IMR-90 (cell line): ENCODE measurements around the gene DCAF15. TPM values are rescaled to one million over a fixed set of nuclear protein-coding genes. Genes with fewer than 3 reads are reported as not detected.

Experiments used
- ATAC-seq: fragments of 200-7000 bp; cut with Tn5 transposase; 2 replicates; pipeline ENCODE4 v1.9.1; 2020; ENCODE audit warnings: low read depth, mild to moderate bottlenecking, moderate library complexity
- BruUV-seq: library from RNA; stranded (reverse); fragments of 400-500 nt; replicated peaks from 2 replicates; lab custom pipeline; 2021; lab: Mats Ljungman, UMichigan
- CTCF ChIA-PET: fragments of 300-600 bp; formaldehyde crosslinking; extraction: SDS; loops from one replicate; lab custom pipeline; 2021; ENCODE audit warnings: antibody characterized with exemption; lab: Yijun Ruan, JAX
- POLR2A ChIA-PET: fragments of 300-600 bp; sonication (Branson Sonifier 250); formaldehyde crosslinking; loops from one replicate; lab custom pipeline; 2022; ENCODE audit warnings: antibody characterized with exemption; ENCODE audit not compliant: unreplicated experiment; lab: Charles Lee
- DNase-seq: peaks from one replicate; pipeline ENCODE4 v3.0.0; 2013
- H2AFZ ChIP-seq: replicated peaks from 2 replicates; pipeline ENCODE3; 2013; ENCODE audit warnings: low read length, mild to moderate bottlenecking; ENCODE audit not compliant: poor library complexity
- H2AK5ac ChIP-seq: 2 replicates; pipeline ENCODE4 v1.6.1; 2013; ENCODE audit warnings: low read depth, low read length, inconsistent platforms
- H2AK9ac ChIP-seq: replicated peaks from 2 replicates; pipeline ENCODE3; 2013; ENCODE audit warnings: mild to moderate bottlenecking, low read depth, low read length, moderate library complexity; ENCODE audit not compliant: poor library complexity
- H2BK120ac ChIP-seq: 2 replicates; pipeline ENCODE4 v1.6.1; 2013; ENCODE audit warnings: low read depth, low read length, inconsistent platforms
- H2BK15ac ChIP-seq: 3 replicates; pipeline ENCODE4 v1.6.1; 2013; ENCODE audit warnings: low read depth, low read length, inconsistent platforms
- H2BK20ac ChIP-seq: 2 replicates; pipeline ENCODE4 v1.6.1; 2013; ENCODE audit warnings: low read depth, mild to moderate bottlenecking, inconsistent platforms, low read length, moderate library complexity
- H2BK5ac ChIP-seq: 2 replicates; pipeline ENCODE4 v1.6.1; 2013; ENCODE audit warnings: mild to moderate bottlenecking, low read depth, low read length, inconsistent platforms; ENCODE audit not compliant: poor library complexity, severe bottlenecking
- H3K14ac ChIP-seq: replicated peaks from 2 replicates; pipeline ENCODE4 v1.6.1; 2013; ENCODE audit warnings: low read depth, low read length, inconsistent platforms
- H3K18ac ChIP-seq: 2 replicates; pipeline ENCODE4 v1.6.1; 2013; ENCODE audit warnings: low read depth, low read length, control low read depth
- H3K23ac ChIP-seq: 2 replicates; pipeline ENCODE4 v1.6.1; 2013; ENCODE audit warnings: low read depth, low read length, inconsistent platforms
- H3K27ac ChIP-seq: 2 replicates; pipeline ENCODE4 v1.5.1; 2013; ENCODE audit warnings: mild to moderate bottlenecking, control low read depth, low read length; ENCODE audit not compliant: insufficient read depth
- H3K27me3 ChIP-seq: 2 replicates; pipeline ENCODE4 v1.6.1; 2013; ENCODE audit warnings: low read length; ENCODE audit not compliant: control insufficient read depth, insufficient read depth
- H3K36me3 ChIP-seq: 2 replicates; pipeline ENCODE4 v1.6.1; 2013; ENCODE audit warnings: low read length, mixed read lengths; ENCODE audit not compliant: control insufficient read depth, insufficient read depth
- H3K4ac ChIP-seq: 2 replicates; pipeline ENCODE4 v1.6.1; 2013; ENCODE audit warnings: low read depth, low read length, inconsistent platforms
- H3K4me1 ChIP-seq: 2 replicates; pipeline ENCODE4 v1.6.1; 2013; ENCODE audit warnings: low read length, mixed read lengths; ENCODE audit not compliant: control insufficient read depth, insufficient read depth
- H3K4me2 ChIP-seq: 2 replicates; pipeline ENCODE4 v1.6.1; 2013; ENCODE audit warnings: low read depth, mild to moderate bottlenecking, control low read depth, low read length, moderate library complexity
- H3K4me3 ChIP-seq: 2 replicates; pipeline ENCODE4 v1.5.1; 2013; ENCODE audit warnings: low read depth, mild to moderate bottlenecking, control low read depth, low read length, moderate library complexity; ENCODE audit not compliant: insufficient read depth
- H3K56ac ChIP-seq: 2 replicates; pipeline ENCODE4 v1.6.1; 2013; ENCODE audit warnings: low read length, inconsistent platforms; ENCODE audit not compliant: insufficient read depth; ENCODE audit errors: extremely low read depth
- H3K79me1 ChIP-seq, 2 experiments: 2 replicates each; pipeline ENCODE4 v1.6.1; 2013; ENCODE audit warnings: low read length in 2 of 2, inconsistent platforms in 1 of 2, low read depth in 1 of 2
- H3K9ac ChIP-seq: 2 replicates; pipeline ENCODE4 v1.6.1; 2013; ENCODE audit warnings: low read depth, low read length, control low read depth
- H3K9me1 ChIP-seq: 2 replicates; pipeline ENCODE4 v1.6.1; 2013; ENCODE audit warnings: low read length, inconsistent platforms; ENCODE audit not compliant: insufficient read depth
- H3K9me3 ChIP-seq: 2 replicates; pipeline ENCODE4 v1.6.1; 2013; ENCODE audit warnings: low read length; ENCODE audit not compliant: control insufficient read depth, insufficient read depth
- H4K20me1 ChIP-seq: 2 replicates; pipeline ENCODE4 v1.6.1; 2013; ENCODE audit warnings: low read length, inconsistent platforms; ENCODE audit not compliant: insufficient read depth
- H4K5ac ChIP-seq: 2 replicates; pipeline ENCODE4 v1.6.1; 2013; ENCODE audit warnings: mild to moderate bottlenecking, low read depth, low read length, control low read depth
- H4K8ac ChIP-seq, 2 experiments: 2 replicates each; pipeline ENCODE4 v1.6.1; 2013; ENCODE audit warnings: low read depth in 2 of 2, low read length in 2 of 2, control low read depth in 1 of 2, inconsistent platforms in 1 of 2
- H4K91ac ChIP-seq: 2 replicates; pipeline ENCODE4 v1.6.1; 2013; ENCODE audit warnings: low read depth, low read length, inconsistent platforms; ENCODE audit not compliant: insufficient read depth
- BHLHE40 ChIP-seq: fragments of 150-350 bp; IDR thresholded peaks from 2 replicates; pipeline ENCODE4 v1.6.1; 2016; ENCODE audit warnings: mild to moderate bottlenecking, low read depth, low read length
- CEBPB ChIP-seq: IDR thresholded peaks from 2 replicates; pipeline ENCODE4 v1.6.1; 2012; ENCODE audit warnings: low read depth, low read length, improper control_type of control experiment
- FOS ChIP-seq: fragments of 150-350 bp; IDR thresholded peaks from 2 replicates; pipeline ENCODE4 v1.6.1; 2016; ENCODE audit warnings: low read depth, low read length
- POLR2A ChIP-seq: IDR thresholded peaks from 2 replicates; pipeline ENCODE4 v1.6.1; 2012; ENCODE audit warnings: mild to moderate bottlenecking, low read depth, low read length
- RAD21 ChIP-seq: IDR thresholded peaks from 2 replicates; pipeline ENCODE4 v1.6.1; 2012; ENCODE audit warnings: low read length, improper control_type of control experiment
- WGBS, 2 experiments: methylation state at CpG; one replicate each; pipeline versions ENCODE4 v1.1.5 to v1.1.7; 2013; ENCODE audit warnings: missing lambda C conversion rate in 2 of 2; ENCODE audit not compliant: insufficient read length in 1 of 2; ENCODE audit errors: extremely low coverage in 2 of 2; 5-methylcytosine and 5-hydroxymethylcytosine counted together
- dilution Hi-C: fragments of 300-500 bp; cut with HindIII; formaldehyde crosslinking; loops from one replicate; pipeline ENCODE4 v1.14.3; 2018; ENCODE audit warnings: low sequenced_read_pairs; ENCODE audit not compliant: unreplicated experiment
- in situ Hi-C: fragments of 300-500 bp; cut with MboI; formaldehyde crosslinking; loops from 3 replicates; pipeline ENCODE4 v1.14.3; 2019; ENCODE audit warnings: low sequenced_read_pairs, inconsistent platforms, mixed read lengths
- intact Hi-C: fragments of 100-400 bp; cut with micrococcal nuclease; formaldehyde crosslinking; loops from 2 replicates; pipeline ENCODE4 v1.10.0; 2022
- polyA plus RNA-seq, 3 experiments: library from polyadenylated mRNA; depleted of rRNA; stranded (reverse); fragments of >200 nt; gene quantifications; 2 replicates each; pipeline ENCODE4 v1.2.3, GENCODE V29; 2012; ENCODE audit warnings: low replicate concordance in 1 of 3
- total RNA-seq: library from RNA; depleted of rRNA; stranded (reverse); fragments of >200 nt; gene quantifications from 2 replicates; pipeline ENCODE4 v1.2.3, GENCODE V29; 2012
- TF ChIP-seq, protein P1 (sequence below): conservative IDR thresholded peaks from 2 replicates; pipeline ENCODE4 v1.5.1; 2012; ENCODE audit warnings: mild to moderate bottlenecking, low read depth, low read length, improper control_type of control experiment

Gene DCAF15
- total and polyA plus RNA-seq, 2 of the 4 experiments (the other 2 are of a cell fraction), result 6.8 to 31.0 TPM

DNA sequence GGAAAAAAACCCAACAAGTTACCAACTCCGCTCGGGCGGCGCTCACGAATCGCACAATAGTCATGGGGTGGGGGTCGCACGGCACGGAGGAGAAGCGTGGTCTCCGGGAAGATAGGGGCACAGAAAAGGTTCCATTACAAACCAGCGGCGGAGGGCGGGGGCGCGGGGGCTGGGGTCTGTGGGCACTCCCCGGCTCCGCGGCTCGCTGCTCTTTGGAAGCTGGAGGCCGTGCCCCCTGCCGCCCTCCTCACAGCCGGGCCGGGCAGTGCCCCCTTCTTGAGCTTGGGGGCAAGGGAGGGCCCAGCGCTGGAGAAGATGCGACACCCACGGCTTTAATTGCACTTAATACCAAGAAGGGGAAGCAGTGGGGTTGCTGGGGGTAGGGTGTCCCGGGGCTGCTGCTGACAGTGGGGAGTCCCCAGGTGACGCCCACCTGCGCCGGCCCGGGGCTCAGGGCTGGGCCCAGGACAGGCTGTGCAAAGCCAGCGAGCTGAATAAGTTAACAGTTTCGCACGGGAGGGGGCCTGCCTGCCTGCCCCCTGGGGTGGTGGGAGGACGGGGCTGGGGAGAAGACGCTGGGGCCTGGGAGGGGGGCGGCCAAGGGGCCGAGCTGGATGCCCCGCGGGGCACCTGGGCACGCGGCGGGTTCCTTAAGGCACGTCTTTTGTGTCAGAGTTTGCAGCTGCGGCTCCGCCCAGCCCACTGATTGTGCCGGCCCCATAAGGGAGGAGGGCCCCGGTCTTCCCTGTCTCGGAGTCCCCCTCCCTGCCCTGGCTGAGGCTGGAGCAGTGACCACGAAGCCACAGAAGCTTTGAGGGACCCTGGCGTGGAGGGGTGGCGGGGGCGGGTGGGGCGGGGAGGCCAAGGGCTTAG is 9.8 kb downstream of the DCAF15 start:
- ChIA-PET POLR2A (no interaction called here), CTCF (interaction anchor here (0.8 kb wide), 1 partner anchor 9 kb away, joined by 3 read pairs; no protein-coding TSS in a partner anchor)
- Histone ChIP-seq H3K9me1 (no peaks in the 10 kb centered on the region; the same call in 1 of the 2 replicates), H3K79me1 (peaks cover 0 to 8% of the 10 kb centered on the region in 2 experiments; a peak in 1 of 4 replicates), H3K18ac (no peak overlapping the region), H3K9ac (no peak overlapping the region), H3K4me2 (no peak overlapping the region; the same call in 1 of the 2 replicates), H3K4ac (no peak overlapping the region), H3K4me1 (peaks cover 9% of the 10 kb centered on the region), H3K14ac (no peak overlapping the region), H3K56ac (no peak overlapping the region), H3K27me3 (no peaks in the 10 kb centered on the region), H3K9me3 (no peaks in the 10 kb centered on the region), H2AK9ac (no peak overlapping the region), H3K4me3 (no peak overlapping the region), H2AFZ (peak overlapping the region; percentile 32), H2BK5ac (no peak overlapping the region), H3K23ac (no peak overlapping the region), H4K20me1 (peaks cover 7% of the 10 kb centered on the region), H3K27ac (no peak overlapping the region), H4K8ac (no peak overlapping the region), H3K36me3 (peaks cover 42% of the 10 kb centered on the region), H4K5ac (no peak overlapping the region), H2BK20ac (no peak overlapping the region), H2BK15ac (no peak overlapping the region), H2BK120ac (no peak overlapping the region), H4K91ac (no peak overlapping the region), H2AK5ac (no peak overlapping the region)
- TF ChIP-seq FOS, result no peak
- no peak for TF ChIP-seq POLR2A
- no peak for TF ChIP-seq CEBPB
- no peak for TF ChIP-seq BHLHE40
- TF ChIP-seq, protein P1, sequence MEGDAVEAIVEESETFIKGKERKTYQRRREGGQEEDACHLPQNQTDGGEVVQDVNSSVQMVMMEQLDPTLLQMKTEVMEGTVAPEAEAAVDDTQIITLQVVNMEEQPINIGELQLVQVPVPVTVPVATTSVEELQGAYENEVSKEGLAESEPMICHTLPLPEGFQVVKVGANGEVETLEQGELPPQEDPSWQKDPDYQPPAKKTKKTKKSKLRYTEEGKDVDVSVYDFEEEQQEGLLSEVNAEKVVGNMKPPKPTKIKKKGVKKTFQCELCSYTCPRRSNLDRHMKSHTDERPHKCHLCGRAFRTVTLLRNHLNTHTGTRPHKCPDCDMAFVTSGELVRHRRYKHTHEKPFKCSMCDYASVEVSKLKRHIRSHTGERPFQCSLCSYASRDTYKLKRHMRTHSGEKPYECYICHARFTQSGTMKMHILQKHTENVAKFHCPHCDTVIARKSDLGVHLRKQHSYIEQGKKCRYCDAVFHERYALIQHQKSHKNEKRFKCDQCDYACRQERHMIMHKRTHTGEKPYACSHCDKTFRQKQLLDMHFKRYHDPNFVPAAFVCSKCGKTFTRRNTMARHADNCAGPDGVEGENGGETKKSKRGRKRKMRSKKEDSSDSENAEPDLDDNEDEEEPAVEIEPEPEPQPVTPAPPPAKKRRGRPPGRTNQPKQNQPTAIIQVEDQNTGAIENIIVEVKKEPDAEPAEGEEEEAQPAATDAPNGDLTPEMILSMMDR, result no peak
- TF ChIP-seq RAD21, result no peak
- intact Hi-C loops, result no loop called here
- ATAC-seq (peak; percentile 55), DNase-seq (no peak)
- in situ Hi-C loops, result no loop called here
- dilution Hi-C loops, result no loop called here
- no TSS peak for BruUV-seq
- WGBS, 2 experiments, result 88% methylated on average over 6 of the region's 55 CpGs; no CpG with 5 or more reads in 1 of the 2 experiments
